Measurements from ENCODE around the gene C1RL.
A peak's percentile ranks its signal among the peaks of the same experiment; 100 is the strongest.
"Not testable (repeated sequence)": the region's sequence is repeated elsewhere in the genome, so short reads cannot be mapped to it uniquely, and the experiment has no call there.

C1RL gene

GRCh38 chr12:7060353-7060954 lies 48.6 kb downstream of the C1RL start, which contains the start of gene C1S:
TSS of gene C1S (plus strand) at chr12:7060718. CDS start at chr12:7061913, 1,195 bp downstream.
- H3K9me3 ChIP-seq (ENCODE audit: control insufficient read depth in 5 of 5, low read length in 5 of 5), result no peaks in the 10 kb centered on the region

DNA sequence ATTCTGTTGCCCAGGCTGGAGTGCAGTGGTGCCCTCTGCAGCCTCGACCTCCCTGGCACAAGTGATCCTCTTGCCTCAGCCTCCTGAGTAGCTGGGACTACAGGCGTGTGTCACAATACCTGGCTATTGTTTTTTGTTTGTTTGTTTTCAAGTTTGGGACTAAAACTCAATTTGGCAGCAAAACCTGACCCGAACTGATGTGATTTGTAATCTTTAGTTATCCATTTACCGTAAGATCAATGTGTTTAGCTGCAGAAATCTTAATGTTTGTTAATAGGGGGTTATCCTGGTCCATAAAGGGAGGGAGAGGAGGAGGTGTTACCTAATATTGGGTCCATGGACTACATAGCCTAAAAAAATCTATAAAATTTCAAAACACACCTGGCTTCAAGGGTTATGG lies 49.2 kb downstream of the C1RL start:
- H3K36me3 ChIP-seq (ENCODE audit: control insufficient read depth in 5 of 5, insufficient read depth in 5 of 5, low read length in 5 of 5), result peaks cover 0 to 8% (median 2%) of the 10 kb centered on the region in 5 donors
- H3K9ac ChIP-seq (ENCODE audit: low read length in 5 of 5), result peak overlapping the region in 1 of 5 donors; percentile 6
- peaks cover 7 to 46% (median 25%) of the 10 kb centered on the region in 5 donors for H3K4me1 ChIP-seq (ENCODE audit: control insufficient read depth in 5 of 5, insufficient read depth in 5 of 5, low read length in 5 of 5)
- no peaks in the 10 kb centered on the region for H3K27me3 ChIP-seq (ENCODE audit: control insufficient read depth in 5 of 5, insufficient read depth in 4 of 5, low read length in 5 of 5)
- H3K27ac ChIP-seq (ENCODE audit: low read depth, low read length), result peak overlapping the region; percentile 85
- no peaks in the 10 kb centered on the region for H3K9me3 ChIP-seq (ENCODE audit: control insufficient read depth in 5 of 5, low read length in 5 of 5)
- H3K4me3 ChIP-seq (ENCODE audit: low read depth in 1 of 5, low read length in 5 of 5), result peak overlapping the region in 1 of 5 donors; percentile 24

More at GRCh38 chr12:7060353-7060954, 48.6 kb downstream of the C1RL start, which contains the start of gene C1S:
- Histone ChIP-seq H3K9ac (ENCODE audit: low read length in 5 of 5) (peak within 1 kb of the TSS; percentile 50 to 80 (median 64)), H3K27ac (ENCODE audit: low read depth, low read length) (peak within 1 kb of the TSS; percentile 85), H3K36me3 (ENCODE audit: control insufficient read depth in 5 of 5, insufficient read depth in 5 of 5, low read length in 5 of 5) (peaks cover 0 to 11% (median 2%) of the 10 kb centered on the region in 5 donors), H3K4me1 (ENCODE audit: control insufficient read depth in 5 of 5, insufficient read depth in 5 of 5, low read length in 5 of 5) (peaks cover 7 to 46% (median 25%) of the 10 kb centered on the region in 5 donors), H3K27me3 (ENCODE audit: control insufficient read depth in 5 of 5, insufficient read depth in 4 of 5, low read length in 5 of 5) (no peaks in the 10 kb centered on the region), H3K4me3 (ENCODE audit: low read depth in 1 of 5, low read length in 5 of 5) (peak within 1 kb of the TSS; percentile 56 to 80 (median 62))

DNA sequence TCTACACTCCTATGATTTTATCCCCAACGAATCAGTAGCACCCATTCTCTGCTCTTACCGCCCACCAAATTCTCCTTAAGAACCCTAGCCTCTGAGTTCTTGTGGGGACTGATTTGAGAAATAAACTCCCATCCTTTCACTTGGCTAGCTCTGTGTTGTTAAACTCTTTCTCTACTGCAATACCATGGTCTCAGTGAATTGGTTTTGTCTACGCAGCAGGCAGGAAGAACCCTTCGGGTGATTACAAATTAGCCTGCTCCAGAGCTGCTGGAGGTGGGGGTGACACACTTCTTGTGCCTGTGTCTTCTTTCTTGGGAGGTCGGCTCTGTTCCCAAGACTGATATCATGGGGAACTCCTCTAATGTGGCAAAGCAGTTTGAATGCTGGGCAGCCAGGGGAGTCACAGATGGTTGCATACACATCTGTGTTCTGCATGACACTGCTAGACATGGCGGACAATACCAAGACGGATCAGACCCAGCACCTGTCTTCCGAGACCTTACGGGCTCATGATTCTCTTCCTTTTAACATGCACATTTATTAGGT lies 50.1 kb downstream of the C1RL start:
- H3K9ac ChIP-seq (ENCODE audit: low read length in 5 of 5), result no peak overlapping the region
- no peaks in the 10 kb centered on the region for H3K9me3 ChIP-seq (ENCODE audit: control insufficient read depth in 5 of 5, low read length in 5 of 5)
- H3K27ac ChIP-seq (ENCODE audit: low read depth, low read length), result no peak overlapping the region
- no peaks in the 10 kb centered on the region for H3K27me3 ChIP-seq (ENCODE audit: control insufficient read depth in 5 of 5, insufficient read depth in 4 of 5, low read length in 5 of 5)
- H3K4me3 ChIP-seq (ENCODE audit: low read depth in 1 of 5, low read length in 5 of 5), result no peak overlapping the region
- H3K4me1 ChIP-seq (ENCODE audit: control insufficient read depth in 5 of 5, insufficient read depth in 5 of 5, low read length in 5 of 5), result peaks cover 7 to 46% (median 23%) of the 10 kb centered on the region in 5 donors
- peaks cover 0 to 6% (median 2%) of the 10 kb centered on the region in 5 donors for H3K36me3 ChIP-seq (ENCODE audit: control insufficient read depth in 5 of 5, insufficient read depth in 5 of 5, low read length in 5 of 5)

- H3K27ac ChIP-seq (ENCODE audit: low read depth, low read length), result no peak overlapping the region
- H3K9ac ChIP-seq (ENCODE audit: low read length in 5 of 5), result no peak overlapping the region
- H3K27me3 ChIP-seq (ENCODE audit: control insufficient read depth in 5 of 5, insufficient read depth in 4 of 5, low read length in 5 of 5), result no peaks in the 10 kb centered on the region
- no peak overlapping the region for H3K4me3 ChIP-seq (ENCODE audit: low read depth in 1 of 5, low read length in 5 of 5)
- peaks cover 7 to 46% (median 22%) of the 10 kb centered on the region in 5 donors for H3K4me1 ChIP-seq (ENCODE audit: control insufficient read depth in 5 of 5, insufficient read depth in 5 of 5, low read length in 5 of 5)
- H3K36me3 ChIP-seq (ENCODE audit: control insufficient read depth in 5 of 5, insufficient read depth in 5 of 5, low read length in 5 of 5), result peaks cover 0 to 6% (median 0%) of the 10 kb centered on the region in 5 donors
- H3K9me3 ChIP-seq (ENCODE audit: control insufficient read depth in 5 of 5, low read length in 5 of 5), result no peaks in the 10 kb centered on the region
Measured at GRCh38 chr12:7058163-7058845, 50.7 kb downstream of the C1RL start.

DNA sequence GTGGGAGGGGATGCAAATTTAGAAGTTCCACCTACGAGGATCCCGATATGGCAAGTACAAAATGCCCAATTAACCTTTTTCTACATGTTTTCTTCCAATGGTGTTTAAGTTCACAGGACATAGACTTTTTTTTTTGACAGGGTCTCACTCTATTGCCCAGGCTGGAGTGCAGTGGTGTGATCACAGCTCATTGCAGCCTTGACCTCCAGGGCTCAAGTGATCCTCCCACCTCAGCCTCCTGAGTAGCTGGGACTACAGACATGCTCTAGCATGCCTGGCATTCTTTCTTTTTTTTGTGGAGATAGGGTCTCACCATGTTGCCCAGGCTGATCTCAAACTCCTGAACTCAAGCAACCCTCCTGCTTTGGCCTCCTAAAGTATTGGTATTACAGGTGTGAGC lies 53.3 kb downstream of the C1RL start:
- H3K4me3 ChIP-seq (ENCODE audit: low read depth in 1 of 5, low read length in 5 of 5); H3K36me3 ChIP-seq (ENCODE audit: control insufficient read depth in 5 of 5, insufficient read depth in 5 of 5, low read length in 5 of 5); H3K27me3 ChIP-seq (ENCODE audit: control insufficient read depth in 5 of 5, insufficient read depth in 4 of 5, low read length in 5 of 5); H3K9ac ChIP-seq (ENCODE audit: low read length in 5 of 5); H3K27ac ChIP-seq (ENCODE audit: low read depth, low read length); H3K9me3 ChIP-seq (ENCODE audit: control insufficient read depth in 5 of 5, low read length in 5 of 5): not testable (repeated sequence)
- H3K4me1 ChIP-seq (ENCODE audit: control insufficient read depth in 5 of 5, insufficient read depth in 5 of 5, low read length in 5 of 5), result peaks cover 6 to 29% (median 10%) of the 10 kb centered on the region in 5 donors

GRCh38 chr12:7054925-7055324 lies 54.1 kb downstream of the C1RL start:
- Histone ChIP-seq H3K4me1 (ENCODE audit: control insufficient read depth in 5 of 5, insufficient read depth in 5 of 5, low read length in 5 of 5) (peaks cover 0 to 21% (median 4%) of the 10 kb centered on the region in 5 donors), H3K27ac (ENCODE audit: low read depth, low read length) (no peak overlapping the region), H3K4me3 (ENCODE audit: low read depth in 1 of 5, low read length in 5 of 5) (no peak overlapping the region), H3K36me3 (ENCODE audit: control insufficient read depth in 5 of 5, insufficient read depth in 5 of 5, low read length in 5 of 5) (no peaks in the 10 kb centered on the region), H3K9ac (ENCODE audit: low read length in 5 of 5) (no peak overlapping the region), H3K9me3 (ENCODE audit: control insufficient read depth in 5 of 5, low read length in 5 of 5) (no peaks in the 10 kb centered on the region), H3K27me3 (ENCODE audit: control insufficient read depth in 5 of 5, insufficient read depth in 4 of 5, low read length in 5 of 5) (no peaks in the 10 kb centered on the region)

DNA sequence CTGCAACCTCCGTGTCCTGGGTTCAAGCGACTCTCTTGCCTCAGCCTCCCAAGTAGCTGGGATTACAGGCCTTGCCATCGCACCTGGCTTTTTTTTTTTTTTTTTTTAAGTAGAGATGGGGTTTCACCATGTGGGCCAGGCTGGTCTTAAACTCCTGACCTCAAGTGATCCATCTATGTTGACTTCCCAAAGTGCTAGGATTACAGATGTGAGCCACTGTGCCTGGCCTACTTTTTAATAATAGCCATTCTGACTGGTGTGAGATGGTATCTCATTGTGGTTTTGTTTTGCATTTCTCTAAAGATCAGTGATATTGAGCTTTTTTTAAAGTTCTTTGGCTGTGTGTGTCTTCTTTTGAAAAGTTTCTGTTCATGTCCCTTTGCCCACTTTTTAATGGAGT lies 59.0 kb downstream of the C1RL start:
- not testable (repeated sequence) for H3K27me3 ChIP-seq (ENCODE audit: control insufficient read depth in 5 of 5, insufficient read depth in 4 of 5, low read length in 5 of 5); H3K27ac ChIP-seq (ENCODE audit: low read depth, low read length); H3K9me3 ChIP-seq (ENCODE audit: control insufficient read depth in 5 of 5, low read length in 5 of 5); H3K4me3 ChIP-seq (ENCODE audit: low read depth in 1 of 5, low read length in 5 of 5); H3K9ac ChIP-seq (ENCODE audit: low read length in 5 of 5); H3K36me3 ChIP-seq (ENCODE audit: control insufficient read depth in 5 of 5, insufficient read depth in 5 of 5, low read length in 5 of 5)
- H3K4me1 ChIP-seq (ENCODE audit: control insufficient read depth in 5 of 5, insufficient read depth in 5 of 5, low read length in 5 of 5), result peaks cover 0 to 14% (median 0%) of the 10 kb centered on the region in 5 donors

- not testable (repeated sequence) for H3K36me3 ChIP-seq (ENCODE audit: control insufficient read depth in 5 of 5, insufficient read depth in 5 of 5, low read length in 5 of 5); H3K9ac ChIP-seq (ENCODE audit: low read length in 5 of 5); H3K27me3 ChIP-seq (ENCODE audit: control insufficient read depth in 5 of 5, insufficient read depth in 4 of 5, low read length in 5 of 5); H3K27ac ChIP-seq (ENCODE audit: low read depth, low read length); H3K9me3 ChIP-seq (ENCODE audit: control insufficient read depth in 5 of 5, low read length in 5 of 5); H3K4me3 ChIP-seq (ENCODE audit: low read depth in 1 of 5, low read length in 5 of 5)
- H3K4me1 ChIP-seq (ENCODE audit: control insufficient read depth in 5 of 5, insufficient read depth in 5 of 5, low read length in 5 of 5), result peaks cover 0 to 14% (median 0%) of the 10 kb centered on the region in 5 donors
Measured at GRCh38 chr12:7049445-7049951, 59.5 kb downstream of the C1RL start.

DNA sequence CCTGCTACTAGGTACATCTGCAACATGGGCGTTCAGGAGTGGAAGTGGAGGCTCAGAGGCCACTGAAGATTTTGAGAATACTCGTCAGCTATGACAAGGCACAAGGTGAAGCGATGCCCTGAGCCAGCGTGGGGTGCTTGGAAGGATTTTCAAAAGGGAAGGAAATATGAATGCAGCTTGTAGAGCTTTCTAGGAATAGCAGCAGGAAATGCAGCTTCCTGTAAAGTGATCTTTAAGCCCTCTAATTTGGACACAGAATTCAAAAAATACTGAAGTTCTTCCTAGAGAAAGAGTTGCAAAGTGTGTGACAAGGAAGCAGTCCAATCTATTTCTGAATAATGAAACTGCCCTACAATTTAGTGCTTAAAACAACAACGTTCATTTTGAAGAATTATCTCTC lies 61.7 kb downstream of the C1RL start:
- no peaks in the 10 kb centered on the region for H3K9me3 ChIP-seq (ENCODE audit: control insufficient read depth in 5 of 5, low read length in 5 of 5)
- H3K4me3 ChIP-seq (ENCODE audit: low read depth in 1 of 5, low read length in 5 of 5), result no peak overlapping the region
- no peak overlapping the region for H3K27ac ChIP-seq (ENCODE audit: low read depth, low read length)

More for the DNA sequence above, 61.7 kb downstream of the C1RL start:
- peak overlapping the region in 1 of 5 donors; percentile 26 for H3K9ac ChIP-seq (ENCODE audit: low read length in 5 of 5)
- H3K4me1 ChIP-seq (ENCODE audit: control insufficient read depth in 5 of 5, insufficient read depth in 5 of 5, low read length in 5 of 5), result peaks cover 0 to 14% (median 0%) of the 10 kb centered on the region in 5 donors
- no peaks in the 10 kb centered on the region for H3K36me3 ChIP-seq (ENCODE audit: control insufficient read depth in 5 of 5, insufficient read depth in 5 of 5, low read length in 5 of 5)
- no peaks in the 10 kb centered on the region for H3K27me3 ChIP-seq (ENCODE audit: control insufficient read depth in 5 of 5, insufficient read depth in 4 of 5, low read length in 5 of 5)

All from subcutaneous abdominal adipose tissue (tissue), 5 donors.